GM21515 (cell line): ENCODE measurements around the gene AHNAK.
"Not testable (repeated sequence)": the region's sequence is repeated elsewhere in the genome, so short reads cannot be mapped to it uniquely, and the experiment has no call there.

Source experiments
- ATAC-seq: cut with Tn5 transposase; IDR thresholded peaks from one replicate; pipeline ENCODE4 v1.9.1; 2021; ENCODE audit not compliant: unreplicated experiment

Gene AHNAK

DNA sequence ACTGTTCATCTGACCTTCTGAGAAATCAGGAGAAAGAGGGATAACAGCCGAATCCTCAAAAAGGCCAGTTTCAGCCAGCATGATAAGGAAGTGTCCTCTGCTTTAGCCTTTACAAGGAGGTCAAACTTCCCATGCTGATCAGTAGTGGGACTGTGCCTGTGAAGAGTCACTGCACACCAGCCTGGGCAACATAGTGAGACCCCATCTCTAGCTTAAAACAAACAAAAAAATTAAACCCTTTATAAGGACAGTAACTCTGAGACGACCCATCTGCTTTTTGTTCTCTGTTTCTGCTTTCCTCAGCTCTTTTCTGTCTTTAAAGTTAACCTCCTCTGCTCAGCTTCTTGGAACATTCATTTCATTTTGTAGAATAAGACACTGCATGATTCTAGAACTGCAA, 78.0 kb downstream of the AHNAK start:
- no peak for ATAC-seq

DNA sequence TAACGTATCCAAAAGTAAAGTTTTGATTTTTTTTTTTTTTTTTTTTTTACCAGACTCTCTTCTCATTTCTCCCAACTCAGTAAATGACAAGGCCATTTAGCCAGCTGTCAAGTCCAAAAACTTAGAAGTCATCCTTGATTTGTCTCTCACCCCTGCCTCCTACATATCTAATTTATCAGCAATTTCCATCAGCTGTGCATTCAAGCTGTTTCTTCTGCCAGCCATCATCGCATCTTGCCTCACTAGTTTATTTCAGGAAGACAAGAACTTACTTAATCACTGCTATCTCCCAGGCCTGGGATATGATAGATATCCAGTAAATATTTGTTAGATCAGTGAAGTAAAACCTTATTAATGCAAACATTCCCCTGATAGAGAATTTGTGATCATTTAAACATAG, 80.2 kb downstream of the AHNAK start:
- ATAC-seq = no peak

DNA sequence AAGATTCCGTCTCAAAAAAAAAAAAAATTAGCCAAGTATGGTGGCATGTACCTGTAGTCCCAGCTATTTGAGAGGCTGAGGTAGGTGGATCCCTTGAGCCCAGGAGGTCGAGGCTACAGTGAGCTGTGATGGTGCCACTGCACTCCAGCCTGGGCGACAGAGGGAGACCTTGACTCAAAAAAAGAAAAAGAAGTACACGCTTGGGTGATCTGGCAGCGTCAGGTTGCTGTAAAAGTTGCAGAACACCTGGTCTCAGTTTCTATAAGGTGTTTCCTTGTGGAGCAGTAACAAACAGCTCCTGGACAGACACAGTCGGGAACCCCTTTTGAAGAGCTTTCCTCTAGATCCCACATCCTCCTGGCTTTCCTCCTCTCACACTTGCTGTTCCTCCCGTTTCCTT, 82.0 kb downstream of the AHNAK start:
- no peak for ATAC-seq

DNA sequence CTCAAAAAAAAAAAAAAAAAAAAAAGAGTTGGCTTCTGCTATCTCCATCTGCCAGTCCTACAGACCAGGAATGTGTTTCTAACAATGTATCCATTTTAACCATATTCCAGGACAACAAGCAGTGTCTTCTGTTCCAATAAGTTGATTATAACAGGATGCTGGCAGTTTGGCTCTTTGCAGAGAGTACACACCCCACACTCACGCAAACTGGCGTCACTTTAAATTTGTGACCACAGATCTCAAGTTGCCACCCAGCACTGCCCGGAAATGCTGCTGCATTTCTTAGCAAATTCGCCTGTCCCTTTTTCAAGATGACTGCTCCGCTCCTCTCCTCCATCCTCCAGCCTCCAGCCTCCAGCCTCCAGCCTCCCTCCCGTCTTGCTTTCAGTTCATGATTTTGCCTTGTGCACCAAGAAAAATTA, 83.5 kb downstream of the AHNAK start:
- no peak for ATAC-seq

DNA sequence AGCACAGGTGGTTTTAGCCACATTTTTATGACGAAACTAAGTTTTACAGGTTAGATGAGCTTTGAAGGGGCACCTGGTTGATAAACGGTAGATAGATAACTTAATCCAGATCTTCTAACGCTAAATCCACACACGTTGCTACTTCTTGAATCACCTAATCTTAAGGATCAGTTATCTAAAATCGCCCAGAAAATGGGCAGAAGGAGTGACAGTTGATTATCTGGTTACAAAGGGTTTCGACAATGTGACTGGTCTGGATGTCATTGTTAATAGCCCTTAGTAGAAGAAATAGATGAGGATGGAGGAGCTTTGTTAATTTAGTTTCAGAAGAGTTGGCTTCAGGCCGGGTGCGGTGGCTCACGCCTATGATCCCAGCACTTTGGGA, 84.1 kb downstream of the AHNAK start:
- no peak for ATAC-seq

DNA sequence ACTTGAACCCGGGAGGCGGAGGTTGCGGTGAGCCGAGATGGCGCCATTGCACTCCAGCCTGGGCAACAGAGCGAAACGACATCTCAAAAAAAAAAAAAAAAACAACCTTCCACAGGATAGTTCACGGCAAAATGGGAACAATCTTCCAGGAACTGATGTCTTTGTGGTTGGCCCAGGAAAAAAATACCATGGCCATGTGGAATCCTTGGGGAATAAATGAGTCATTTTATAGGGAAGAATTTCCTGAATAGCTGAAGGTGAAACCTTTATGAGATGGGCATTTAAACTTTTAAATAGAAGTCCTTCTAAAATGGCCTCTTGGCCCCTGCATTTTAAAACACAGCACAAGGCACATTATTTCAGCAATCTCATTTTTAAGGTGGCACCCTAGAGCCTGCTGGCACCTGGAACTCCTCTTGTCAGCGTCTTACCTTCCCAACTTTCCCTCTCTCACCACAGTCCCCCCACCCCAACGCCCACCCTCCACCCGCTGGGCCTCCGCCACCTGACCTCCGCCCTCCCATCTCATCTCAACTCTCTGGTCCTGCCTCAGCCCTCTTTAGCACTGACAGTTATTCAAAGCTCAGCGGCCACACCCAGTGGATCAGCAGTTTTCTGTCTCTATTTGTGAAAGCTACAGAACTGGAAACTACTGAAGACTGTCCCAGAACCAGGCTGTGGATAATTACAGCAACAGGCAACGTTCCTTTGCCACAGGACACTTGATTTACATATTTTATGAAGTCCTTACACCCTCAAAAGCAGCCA, 84.7 kb downstream of the AHNAK start:
- no peak for ATAC-seq

DNA sequence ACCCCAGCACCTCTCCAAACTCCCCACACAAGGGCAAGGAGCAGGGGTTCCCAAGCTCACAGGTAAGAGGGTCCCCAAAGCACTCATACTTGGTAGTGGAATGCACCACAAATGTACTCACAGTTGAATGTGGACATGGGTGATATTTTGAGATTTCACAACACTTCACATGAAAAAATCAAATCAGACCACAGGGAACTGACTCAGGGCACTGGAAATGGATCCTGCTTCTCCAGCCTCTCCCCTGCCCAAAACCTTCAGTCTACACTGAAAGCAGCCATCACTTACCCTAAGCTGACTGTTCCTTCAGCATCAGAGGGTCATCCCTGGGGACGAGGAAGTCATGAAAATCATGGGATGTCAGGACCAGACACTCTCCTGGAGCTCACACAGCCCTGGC, 87.5 kb downstream of the AHNAK start:
- no peak for ATAC-seq

DNA sequence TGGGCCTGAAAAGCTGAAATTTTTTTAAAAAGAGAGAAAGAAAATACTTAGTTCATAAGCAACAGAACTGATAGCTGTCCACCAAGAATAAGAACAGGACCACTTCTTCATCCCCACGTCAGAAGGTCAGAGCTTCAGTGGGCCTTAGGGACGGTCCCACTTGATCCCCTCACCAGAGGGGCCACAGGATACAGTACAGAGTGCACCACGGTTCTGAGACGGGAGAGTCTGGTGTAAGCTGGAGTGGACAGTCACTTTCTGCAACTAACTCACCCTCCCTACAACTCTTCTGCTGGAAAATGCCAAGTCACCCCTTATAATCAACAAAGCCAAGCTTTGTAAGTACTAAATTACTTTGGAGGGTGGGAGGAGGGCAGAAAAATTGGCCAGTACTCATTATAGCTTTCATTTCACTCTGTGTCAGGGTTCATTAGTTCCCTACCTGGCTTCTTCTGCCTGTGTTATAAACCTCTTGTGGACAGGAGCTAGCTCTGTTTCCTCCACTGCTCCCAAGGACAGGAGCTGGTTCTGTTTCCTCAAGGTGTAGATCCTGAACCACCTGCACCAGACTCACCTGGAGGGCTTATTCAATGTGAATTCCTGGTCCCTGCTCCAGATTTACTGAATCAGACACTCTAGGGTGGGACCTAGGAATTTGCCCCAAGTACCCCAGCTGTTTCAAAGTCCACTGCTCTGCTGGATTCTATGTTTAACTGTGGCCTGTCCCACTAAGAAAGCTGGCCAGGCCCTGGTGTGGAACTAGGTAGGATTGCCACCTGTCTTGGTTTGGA, 88.2 kb downstream of the AHNAK start:
- no peak for ATAC-seq

DNA sequence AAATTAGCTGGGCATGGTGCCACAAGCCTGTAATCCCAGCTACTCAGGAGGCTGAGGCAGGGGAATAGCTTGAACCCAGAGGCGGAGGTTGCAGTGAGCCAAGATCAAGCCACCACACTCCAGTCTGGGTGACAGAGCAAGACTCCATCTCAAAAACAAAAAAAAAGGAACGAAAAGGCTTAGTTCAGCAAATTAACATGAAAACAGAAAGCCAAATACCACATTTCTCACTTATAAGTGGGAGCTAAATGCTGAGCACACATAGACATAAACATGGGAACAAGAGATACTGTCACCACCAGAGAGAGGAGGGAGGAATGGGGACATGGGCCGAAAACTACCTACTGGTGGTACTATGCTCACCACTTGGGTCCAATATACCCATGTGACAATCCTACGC, 89.1 kb downstream of the AHNAK start:
- ATAC-seq = no peak

DNA sequence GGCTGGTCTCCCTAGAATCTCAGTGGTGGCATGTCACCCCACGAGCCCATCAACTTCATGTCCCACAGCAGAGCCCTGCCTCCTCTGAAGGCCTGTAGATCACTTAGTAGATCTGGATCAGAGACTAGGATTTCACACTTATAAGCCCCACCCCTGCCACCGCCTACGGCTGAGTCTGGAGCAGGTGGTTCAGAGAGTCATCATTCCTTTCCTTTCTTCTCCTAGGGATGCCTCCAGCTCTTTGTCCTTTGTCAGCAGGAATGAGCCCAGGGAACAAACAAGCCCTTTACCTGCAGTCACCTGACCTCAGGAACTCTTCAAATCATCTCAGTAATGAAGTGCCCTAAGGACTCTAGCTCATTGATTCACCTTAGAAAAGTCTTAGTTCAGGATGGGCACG, 90.0 kb downstream of the AHNAK start:
- ATAC-seq = no peak

DNA sequence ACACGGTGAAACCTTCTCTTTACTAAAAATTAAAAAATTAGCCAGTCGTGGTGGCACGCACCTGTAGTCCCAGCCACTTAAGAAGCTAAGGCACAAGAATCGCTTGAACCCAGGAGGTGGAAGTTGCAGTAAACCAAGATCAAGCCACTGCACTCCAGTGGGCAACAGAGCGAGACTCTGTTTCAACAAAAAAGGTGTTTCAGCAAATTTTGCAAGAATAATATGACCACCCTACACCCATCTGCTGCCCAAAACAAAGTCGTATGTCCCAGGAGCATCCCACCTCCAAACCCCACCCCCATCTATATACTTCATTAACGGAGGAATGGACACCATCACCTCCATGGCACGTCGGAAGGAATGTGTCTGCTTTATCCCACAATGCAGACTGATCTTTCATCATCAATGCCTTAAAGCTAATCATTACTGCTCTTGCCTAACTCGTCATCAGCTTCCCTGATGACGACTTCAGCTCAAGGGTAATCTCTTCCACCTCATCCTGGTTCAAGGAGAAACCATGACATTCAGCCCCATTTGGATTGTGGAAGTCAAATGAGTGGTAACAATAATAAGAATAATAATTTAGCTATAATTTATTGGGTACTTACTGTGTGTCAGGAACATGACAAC, 93.7 kb downstream of the AHNAK start:
- ATAC-seq = no peak

DNA sequence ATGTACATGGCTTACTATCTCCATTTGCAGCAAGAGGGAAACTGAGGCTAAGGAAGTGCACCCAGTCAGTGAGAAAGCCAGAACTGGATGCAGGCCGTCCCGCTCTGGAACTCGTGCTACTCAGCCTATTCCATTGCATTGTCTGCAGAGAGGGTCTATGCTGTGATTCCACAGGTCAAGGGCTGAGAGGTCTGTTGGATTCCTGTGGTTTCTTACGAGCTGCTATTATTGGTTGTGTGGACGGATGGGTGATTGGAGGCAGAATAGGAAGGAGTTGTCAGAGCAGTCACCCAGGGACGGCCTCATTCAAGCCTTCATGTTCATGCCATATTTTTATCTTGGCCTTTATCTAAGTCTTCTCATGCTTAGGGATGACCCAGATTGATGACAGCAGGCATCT, 94.3 kb downstream of the AHNAK start:
- no peak for ATAC-seq

DNA sequence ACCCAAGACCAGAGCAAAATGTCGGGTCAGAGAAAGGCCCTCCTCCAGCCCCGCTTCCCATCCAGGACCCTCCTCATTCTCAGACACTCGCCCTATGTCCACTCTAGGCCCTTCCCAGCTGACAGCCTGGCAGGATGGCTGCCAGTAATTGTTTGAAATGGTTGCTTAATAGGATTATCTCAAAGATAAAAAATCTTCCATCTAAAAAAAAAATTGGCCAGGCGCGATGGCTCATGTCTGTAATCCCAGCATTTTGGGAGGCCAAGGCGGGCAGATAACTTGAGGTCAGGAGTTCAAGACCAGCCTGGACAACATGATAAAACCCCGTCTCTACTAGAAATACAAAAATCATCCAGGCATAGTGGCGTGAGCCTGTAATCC, 95.4 kb downstream of the AHNAK start:
- ATAC-seq = no peak

DNA sequence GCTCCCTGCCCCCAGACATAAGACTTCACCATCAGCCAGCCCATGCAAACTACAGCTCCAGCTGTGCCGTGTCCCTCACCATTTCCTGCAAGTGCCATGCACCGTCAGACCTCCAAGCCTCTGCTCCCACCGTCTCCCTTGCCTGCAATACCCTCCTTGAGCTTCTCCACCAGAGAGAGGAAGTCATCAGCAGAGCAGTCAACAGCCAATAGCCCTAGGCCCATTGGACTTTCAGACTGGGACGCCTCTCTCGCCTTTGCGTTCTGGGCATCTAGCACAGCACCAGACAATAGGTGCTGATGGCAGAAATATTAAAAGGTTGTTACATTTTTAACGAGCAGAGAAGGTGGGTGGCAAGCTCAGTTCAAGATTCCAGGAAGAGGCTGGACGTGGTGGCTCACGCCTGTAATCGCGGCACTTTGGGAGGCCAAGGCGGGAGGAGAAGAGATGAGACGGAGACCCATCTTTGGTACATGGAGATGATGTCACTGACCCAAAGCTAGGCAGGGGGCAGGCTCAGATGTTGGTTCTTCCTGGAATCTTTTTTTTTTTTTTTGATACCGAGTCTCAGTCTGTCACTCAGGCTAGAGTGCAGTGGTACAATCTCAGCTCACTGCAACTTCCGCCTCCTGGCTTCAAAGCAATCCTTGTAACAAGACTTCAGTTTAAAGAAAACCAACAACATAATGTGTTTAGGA, 95.9 kb downstream of the AHNAK start:
- no peak for ATAC-seq

DNA sequence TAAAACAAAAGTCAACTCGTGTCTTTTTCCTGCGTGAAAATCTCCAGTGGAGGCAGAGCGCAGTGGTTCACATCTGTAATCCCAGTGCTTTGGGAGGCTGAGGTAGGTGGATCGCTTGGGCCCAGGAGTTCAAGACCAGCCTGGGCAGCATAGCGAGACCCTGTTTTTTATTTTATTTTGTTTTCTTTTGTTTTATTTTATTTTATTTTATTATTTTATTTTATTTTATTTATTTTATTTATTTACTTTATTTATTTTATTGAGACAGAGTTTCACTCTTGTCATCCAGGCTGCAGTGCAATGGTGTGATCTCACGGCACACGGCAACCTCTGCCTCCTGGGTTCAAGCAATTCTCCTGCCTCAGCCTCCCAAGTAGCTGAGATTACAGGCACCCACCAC, 96.7 kb downstream of the AHNAK start:
- ATAC-seq = not testable (repeated sequence)

DNA sequence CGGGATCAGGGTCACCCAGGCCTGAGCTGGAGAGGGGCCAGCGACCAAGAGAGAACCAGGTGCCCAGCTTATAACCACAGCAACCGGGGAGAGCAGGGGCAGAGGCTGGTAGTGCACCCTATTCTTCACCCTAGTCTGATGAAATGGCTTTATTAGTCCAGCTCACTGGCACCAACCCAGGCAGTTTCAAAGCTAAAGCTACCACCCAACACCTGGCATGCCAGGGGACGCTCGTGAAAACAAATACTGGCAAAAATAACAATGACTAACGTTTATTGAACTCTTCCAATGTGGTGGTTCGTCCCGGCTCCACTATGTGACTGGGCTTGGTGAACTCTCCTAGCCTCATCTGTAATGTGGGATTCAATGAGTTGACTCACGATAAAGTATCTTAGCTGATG, 97.2 kb downstream of the AHNAK start:
- no peak for ATAC-seq

DNA sequence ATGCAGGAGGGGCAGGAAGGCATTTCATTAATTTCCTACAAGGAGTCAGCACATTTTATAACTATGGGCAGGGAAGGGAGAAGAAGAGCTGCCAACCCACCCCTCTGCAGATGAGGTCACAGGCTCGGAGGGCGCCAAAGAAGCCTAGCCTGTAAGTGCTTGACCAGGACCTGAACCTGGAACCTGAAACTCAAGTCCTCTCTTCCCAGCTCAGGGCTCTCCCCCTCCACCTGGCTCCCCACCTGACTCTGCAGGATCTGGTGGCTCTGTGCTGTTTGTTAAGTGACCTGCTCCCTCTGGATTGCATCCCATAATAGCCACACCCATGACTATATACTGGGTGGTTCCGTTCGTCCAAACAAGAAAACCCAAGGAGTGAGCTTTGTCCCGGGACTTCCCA, 100.5 kb downstream of the AHNAK start:
- ATAC-seq = no peak

DNA sequence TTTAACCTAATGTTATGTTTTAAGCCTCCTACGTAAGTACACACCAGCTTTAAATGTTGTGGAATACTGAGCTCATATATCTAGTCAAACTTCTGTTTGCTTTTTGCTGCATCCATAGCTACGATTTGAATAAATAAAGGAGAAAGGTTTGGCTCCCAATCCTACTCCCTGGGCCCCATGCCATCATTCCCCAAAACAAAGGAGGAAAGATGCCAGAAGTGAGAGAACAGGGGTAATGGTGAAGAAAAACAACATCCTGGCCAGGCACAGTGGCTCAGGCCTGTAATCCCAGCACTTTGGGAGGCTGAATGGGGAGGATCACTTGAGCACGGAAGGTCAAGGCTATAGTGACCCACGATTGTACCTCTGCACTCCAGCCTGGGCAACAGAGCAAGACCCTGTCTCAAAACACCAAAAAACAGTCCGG, 101.3 kb downstream of the AHNAK start:
- no peak for ATAC-seq

DNA sequence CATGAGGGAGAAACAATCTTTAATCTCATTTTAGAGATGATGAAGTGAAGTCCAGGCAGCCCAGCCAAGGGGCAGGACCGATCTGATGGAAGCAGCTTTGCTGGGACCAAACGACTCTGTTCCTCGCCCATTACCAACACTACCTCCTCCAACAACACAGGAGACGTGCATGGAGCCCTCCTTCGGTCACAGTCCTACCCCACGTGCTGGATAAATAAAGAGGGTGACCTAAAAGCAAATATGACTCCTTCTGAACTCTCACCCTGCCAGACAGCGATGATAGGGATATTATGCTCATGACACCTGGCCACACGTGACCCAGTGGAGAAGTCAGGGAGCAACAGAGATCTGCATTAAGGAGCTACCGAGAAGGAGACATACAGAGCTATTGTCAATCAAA, 101.8 kb downstream of the AHNAK start:
- no peak for ATAC-seq

DNA sequence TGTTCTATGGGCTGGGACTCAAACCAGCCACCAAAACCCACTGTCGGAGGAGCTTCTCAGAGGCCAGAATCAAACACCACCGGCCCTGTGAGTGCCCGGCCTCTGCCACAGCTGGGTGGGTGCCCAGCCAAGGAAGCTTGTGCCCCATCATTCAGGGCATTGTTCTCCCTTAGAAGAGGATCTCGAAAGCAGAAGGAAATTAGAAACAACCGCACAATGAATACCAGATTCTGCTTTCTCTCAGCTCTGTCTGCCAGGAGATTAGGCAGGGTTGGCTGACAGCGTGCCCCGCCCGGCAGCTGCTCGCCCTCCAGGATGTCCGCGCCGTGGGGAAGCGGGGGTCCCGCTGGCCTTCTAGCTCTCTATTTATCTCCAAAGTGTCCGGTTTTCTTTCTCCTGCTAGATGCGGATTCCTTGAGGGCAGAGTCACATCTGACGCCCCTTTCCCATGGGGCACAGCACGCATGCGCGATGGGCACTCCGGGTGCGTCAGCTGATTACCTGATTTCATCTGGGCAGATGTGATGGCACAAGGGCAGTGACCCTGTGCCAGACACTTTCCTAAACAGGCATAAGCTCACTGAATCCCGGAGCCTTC, 102.3 kb downstream of the AHNAK start:
- no peak for ATAC-seq
